HUES48 (cell line): ENCODE data around the gene CRYL1.
"Not testable (repeated sequence)": the region's sequence is repeated elsewhere in the genome, so short reads cannot be mapped to it uniquely, and the experiment has no call there.

Experiments used
- H3K27ac ChIP-seq: one replicate; pipeline ENCODE4 v1.7.0; 2013; ENCODE audit warnings: low read depth, low read length, inconsistent platforms
- H3K27me3 ChIP-seq: 2 replicates; pipeline ENCODE4 v1.6.1; 2013; ENCODE audit warnings: mild to moderate bottlenecking, low read length; ENCODE audit not compliant: control insufficient read depth, insufficient read depth
- H3K36me3 ChIP-seq: 2 replicates; pipeline ENCODE4 v1.6.1; 2013; ENCODE audit warnings: low read length; ENCODE audit not compliant: control insufficient read depth, insufficient read depth
- H3K4me1 ChIP-seq: 2 replicates; pipeline ENCODE4 v1.6.1; 2013; ENCODE audit warnings: mild to moderate bottlenecking, low read length; ENCODE audit not compliant: control insufficient read depth, insufficient read depth
- H3K4me3 ChIP-seq: 2 replicates; pipeline ENCODE4 v1.5.1; 2013; ENCODE audit warnings: mild to moderate bottlenecking, low read depth, low read length
- H3K9ac ChIP-seq: 2 replicates; pipeline ENCODE4 v1.6.1; 2013; ENCODE audit warnings: mild to moderate bottlenecking, low read depth, low read length, moderate library complexity
- H3K9me3 ChIP-seq: 2 replicates; pipeline ENCODE4 v1.6.1; 2013; ENCODE audit warnings: low read length; ENCODE audit not compliant: control insufficient read depth, insufficient read depth

Gene CRYL1

DNA sequence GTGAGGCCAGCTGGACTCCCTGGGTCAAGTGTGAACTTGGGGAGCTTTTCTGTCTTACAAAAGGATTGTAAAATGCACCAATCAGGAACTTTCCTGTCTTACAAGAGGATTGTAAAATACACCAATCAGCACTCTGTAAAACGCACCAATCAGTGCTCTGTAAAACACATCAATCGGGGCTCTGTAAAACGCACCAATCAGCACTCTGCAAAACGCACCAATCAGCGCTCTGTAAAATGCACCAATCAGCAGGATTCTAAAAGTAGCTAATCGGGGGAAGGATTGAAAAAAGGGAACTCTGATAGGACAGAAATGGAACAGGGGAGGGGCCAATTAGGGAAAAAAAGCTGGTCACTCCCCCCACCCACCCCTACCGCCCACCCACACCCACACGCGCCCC, 91.4 kb downstream of the CRYL1 start:
- H3K27me3 ChIP-seq, H3K9me3 ChIP-seq, H3K27ac ChIP-seq, H3K9ac ChIP-seq, H3K4me1 ChIP-seq, H3K36me3 ChIP-seq, H3K4me3 ChIP-seq: not testable (repeated sequence)

DNA sequence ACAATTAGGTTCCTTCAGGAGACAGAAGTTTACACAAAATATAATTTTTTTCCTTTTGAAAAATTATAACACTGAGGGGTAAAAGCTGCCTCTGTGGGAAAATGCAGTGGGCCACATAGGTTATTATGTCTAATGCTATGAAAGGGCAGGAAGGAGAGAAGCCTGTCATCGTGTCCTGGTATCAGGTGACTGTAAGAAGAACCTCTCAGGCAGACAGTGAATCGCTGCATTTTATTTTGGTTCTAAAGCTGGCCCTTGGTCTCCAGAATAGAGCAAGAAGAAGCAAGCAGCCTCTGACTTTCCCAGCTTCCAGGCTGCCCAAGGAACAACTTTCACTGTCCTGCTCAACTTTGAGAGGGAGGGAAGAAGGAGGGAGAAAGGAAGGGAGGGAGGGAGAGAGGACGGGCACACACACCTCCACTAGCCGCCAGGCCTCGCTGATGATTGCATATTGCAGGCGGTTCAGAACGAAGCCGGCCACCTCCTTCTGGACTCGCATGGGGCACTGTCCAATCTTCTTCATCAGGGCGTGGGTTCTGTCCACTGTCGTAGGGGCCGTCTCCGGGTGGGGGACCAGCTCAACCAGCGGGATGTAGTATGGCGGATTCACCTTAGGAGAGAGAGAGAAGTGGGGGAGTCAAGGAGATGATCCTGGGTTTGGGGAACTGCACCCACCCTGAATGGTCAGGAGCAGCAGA, 93.8 kb downstream of the CRYL1 start:
- Histone ChIP-seq H3K4me3 (no peak overlapping the region), H3K36me3 (no peaks in the 10 kb centered on the region), H3K9me3 (no peaks in the 10 kb centered on the region), H3K9ac (no peak overlapping the region), H3K27me3 (no peaks in the 10 kb centered on the region), H3K4me1 (no peaks in the 10 kb centered on the region), H3K27ac (no peak overlapping the region)

DNA sequence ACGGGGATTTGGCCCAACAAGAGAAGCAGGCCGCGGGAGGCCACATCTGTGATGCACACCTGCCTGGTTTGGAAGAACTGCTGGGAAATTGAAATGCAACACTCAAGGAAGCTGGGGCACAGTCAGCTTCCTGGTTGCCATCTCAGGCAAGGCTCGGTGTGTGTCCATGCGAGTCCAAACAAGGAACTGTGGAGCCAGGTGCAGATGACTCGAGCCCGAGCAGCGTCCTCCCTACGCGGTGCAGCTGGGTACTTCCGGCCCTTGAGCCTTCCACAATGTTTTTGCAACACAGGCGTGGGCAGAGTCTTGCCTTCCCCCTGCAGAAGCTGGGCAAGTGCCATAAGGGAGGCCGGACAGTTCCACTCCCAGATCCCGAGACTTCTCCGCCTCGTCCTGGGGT, 94.6 kb downstream of the CRYL1 start:
- Histone ChIP-seq H3K36me3 (no peaks in the 10 kb centered on the region), H3K4me1 (no peaks in the 10 kb centered on the region), H3K9ac (no peak overlapping the region), H3K4me3 (no peak overlapping the region), H3K27me3 (no peaks in the 10 kb centered on the region), H3K9me3 (no peaks in the 10 kb centered on the region), H3K27ac (no peak overlapping the region)

DNA sequence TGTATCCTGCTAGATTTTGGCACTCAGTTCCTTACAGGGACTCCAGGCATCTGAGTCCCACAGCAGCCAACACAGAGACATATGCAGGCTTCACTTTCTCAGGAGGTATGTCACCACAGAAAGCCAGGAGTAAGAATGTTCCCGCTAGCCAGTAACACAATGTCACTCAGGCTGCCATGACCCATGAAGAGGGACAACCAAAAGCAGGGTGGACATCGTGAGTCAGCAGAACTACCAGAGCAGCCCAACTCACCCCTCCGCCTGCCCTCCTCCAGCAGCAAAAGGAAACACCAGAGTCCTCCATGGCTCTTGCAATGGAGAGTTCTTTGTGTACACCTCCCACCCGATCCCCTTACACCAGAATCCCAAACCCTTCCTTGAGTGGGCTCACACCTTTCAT, 95.4 kb downstream of the CRYL1 start:
- Histone ChIP-seq H3K4me3 (no peak overlapping the region), H3K36me3 (no peaks in the 10 kb centered on the region), H3K9me3 (no peaks in the 10 kb centered on the region), H3K4me1 (0 out of 2 replicates have a peak, but pooled peaks cover 6% of the 10 kb centered on the region), H3K27ac (no peak overlapping the region), H3K27me3 (no peaks in the 10 kb centered on the region), H3K9ac (no peak overlapping the region)

DNA sequence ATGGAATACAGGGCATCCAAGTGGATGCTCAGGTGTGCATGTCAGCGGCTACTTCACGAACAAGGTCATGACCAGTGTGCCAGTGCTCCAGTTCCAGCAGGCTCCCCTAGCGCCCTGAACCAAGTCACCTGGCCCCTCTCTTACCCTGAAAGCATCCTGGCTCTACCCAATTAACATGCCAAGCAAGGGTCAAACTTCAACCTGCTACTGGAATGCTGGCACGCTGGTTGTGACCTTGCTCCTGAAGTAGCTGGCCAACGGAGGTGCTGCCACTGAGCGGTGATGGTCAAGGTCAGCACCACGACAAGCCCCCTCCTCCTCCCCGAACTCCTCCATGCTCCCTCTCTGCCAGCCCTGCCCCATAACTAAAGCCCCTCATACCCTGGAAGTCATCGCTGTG, 96.0 kb downstream of the CRYL1 start:
- Histone ChIP-seq H3K27ac (no peak overlapping the region), H3K9me3 (no peaks in the 10 kb centered on the region), H3K4me3 (no peak overlapping the region), H3K4me1 (0 out of 2 replicates have a peak, but pooled peaks cover 6% of the 10 kb centered on the region), H3K36me3 (no peaks in the 10 kb centered on the region), H3K9ac (no peak overlapping the region), H3K27me3 (no peaks in the 10 kb centered on the region)

DNA sequence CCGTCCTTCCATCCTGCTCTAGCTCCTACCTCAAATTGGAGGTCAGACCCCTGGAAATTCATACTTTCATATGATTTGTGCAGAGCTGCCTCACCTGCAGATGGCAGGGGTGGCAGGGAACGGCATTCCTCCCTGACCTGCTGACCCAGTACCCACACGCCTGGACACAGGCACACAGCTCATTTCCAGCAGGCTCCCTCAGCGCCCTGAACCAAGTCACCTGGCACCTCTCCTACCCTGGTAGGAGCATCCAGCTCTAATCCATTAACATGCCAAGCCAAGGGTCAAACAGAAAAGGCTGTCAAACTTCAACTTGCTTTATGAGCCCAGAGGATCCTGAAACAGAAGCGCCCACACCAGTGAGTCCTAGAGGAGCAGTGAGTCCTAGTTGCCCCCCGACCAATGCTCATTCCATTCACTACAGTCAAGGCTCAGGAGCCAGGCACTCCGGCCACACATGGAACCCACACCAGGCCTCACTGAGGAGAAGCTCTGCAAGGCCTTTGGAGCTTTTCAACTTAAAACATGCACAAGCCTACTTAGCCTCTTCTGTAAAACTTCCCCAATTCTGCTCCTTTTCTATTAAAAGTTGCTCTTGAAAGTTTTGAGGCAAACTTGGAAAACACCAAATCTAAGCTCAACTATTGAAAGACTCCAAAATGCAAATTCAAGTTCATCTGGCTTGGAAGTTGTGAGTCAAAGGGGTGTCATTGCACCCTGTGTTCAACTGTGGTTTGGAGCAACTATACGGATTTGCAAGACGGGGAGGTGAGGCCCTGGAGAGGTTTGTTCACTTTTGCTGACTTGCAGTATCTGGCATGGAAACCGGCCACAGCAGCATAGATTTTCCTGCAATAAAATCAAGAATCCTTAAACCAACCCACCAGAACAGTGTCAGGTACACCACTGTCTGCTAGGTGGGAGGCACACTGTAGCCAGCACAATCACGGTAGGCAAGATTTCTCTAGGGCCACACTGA, 96.7 kb downstream of the CRYL1 start:
- Histone ChIP-seq H3K27ac (no peak overlapping the region), H3K4me3 (no peak overlapping the region), H3K9ac (no peak overlapping the region), H3K4me1 (0 out of 2 replicates have a peak, but pooled peaks cover 6% of the 10 kb centered on the region), H3K9me3 (no peaks in the 10 kb centered on the region), H3K27me3 (no peaks in the 10 kb centered on the region), H3K36me3 (no peaks in the 10 kb centered on the region)

DNA sequence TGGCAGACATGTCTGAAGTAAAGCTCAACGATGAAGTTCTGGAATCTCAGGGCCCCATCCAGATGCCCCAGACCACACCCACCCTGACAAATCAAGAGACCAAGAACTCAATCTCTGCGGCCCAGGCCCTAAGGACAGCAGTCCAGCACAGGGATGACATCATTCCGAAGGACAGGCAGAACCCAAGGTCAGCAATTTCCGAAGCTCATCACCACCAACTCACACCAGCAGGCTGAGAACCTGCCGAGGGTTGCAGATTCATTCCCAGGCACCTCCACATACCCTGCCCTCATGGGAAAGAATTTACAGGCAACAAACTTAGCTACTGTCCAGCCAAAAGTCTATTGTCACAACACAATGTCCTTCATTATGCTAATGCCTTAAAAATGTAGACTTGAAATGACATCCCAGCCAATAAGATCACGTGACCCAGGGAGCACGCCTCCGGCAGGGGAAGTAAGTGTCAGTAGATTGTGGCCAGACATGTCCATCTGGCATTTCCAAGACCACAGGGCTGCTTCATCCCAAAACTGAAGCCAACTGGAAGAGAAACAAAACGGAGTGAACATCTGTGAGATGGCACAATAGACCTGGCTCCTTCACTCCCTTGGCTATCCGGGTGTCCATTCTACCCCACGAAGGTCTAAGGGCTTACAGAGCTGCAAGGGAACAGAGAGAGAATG, 98.8 kb downstream of the CRYL1 start:
- Histone ChIP-seq H3K27ac (no peak overlapping the region), H3K9ac (no peak overlapping the region), H3K9me3 (no peaks in the 10 kb centered on the region)

DNA sequence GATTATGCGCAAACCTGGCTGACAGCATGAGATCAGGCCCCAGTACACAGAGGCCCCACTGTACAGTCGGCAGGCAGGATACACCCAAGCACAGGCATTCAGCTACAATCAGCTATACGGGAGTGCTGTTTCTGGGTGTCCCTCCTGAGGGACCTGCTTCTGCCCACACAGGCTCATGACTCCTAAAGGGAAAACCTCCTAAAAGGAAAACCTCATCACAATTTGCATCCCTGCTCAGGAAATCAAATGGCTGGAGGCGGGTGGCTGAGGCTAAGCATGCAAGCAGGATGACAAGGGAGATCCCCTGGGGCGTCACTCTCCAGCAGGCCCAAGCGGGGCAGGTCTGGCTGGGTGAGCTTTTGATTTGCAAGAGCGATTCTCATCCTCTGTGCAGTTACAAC, 99.8 kb downstream of the CRYL1 start:
- Histone ChIP-seq H3K9ac (no peak overlapping the region), H3K4me1 (0 out of 2 replicates have a peak, but pooled peaks cover 6% of the 10 kb centered on the region), H3K4me3 (no peak overlapping the region)

More for the DNA sequence above, 98.8 kb downstream of the CRYL1 start:
- Histone ChIP-seq H3K4me3 (no peak overlapping the region), H3K27me3 (no peaks in the 10 kb centered on the region), H3K4me1 (0 out of 2 replicates have a peak, but pooled peaks cover 6% of the 10 kb centered on the region), H3K36me3 (no peaks in the 10 kb centered on the region)

DNA sequence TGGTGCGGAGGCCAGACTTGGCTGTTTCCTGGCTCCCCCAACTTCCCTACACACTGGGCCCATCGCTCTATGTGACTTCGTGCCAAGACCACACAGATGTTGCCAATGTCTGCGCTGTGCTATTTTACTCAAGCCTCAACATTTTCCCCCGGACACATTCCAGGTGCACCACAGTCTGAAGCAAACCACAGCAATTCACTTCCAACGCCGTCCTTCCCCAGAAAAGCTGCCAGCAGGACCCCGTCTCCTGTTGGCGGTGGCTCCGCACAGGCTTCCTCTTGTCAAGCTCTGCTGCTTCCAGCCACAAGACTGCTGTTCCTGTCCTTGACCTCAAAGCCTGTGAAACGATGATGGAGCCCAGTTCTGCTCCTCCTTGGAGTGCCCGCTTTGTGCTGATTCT, 100.7 kb downstream of the CRYL1 start:
- no peak overlapping the region for H3K4me3 ChIP-seq
- H3K36me3 ChIP-seq, result no peaks in the 10 kb centered on the region
- no peaks in the 10 kb centered on the region for H3K27me3 ChIP-seq
- no peak overlapping the region for H3K27ac ChIP-seq
- no peak overlapping the region for H3K9ac ChIP-seq
- no peaks in the 10 kb centered on the region for H3K9me3 ChIP-seq
- 0 out of 2 replicates have a peak, but pooled peaks cover 6% of the 10 kb centered on the region for H3K4me1 ChIP-seq

More for the DNA sequence above, 99.8 kb downstream of the CRYL1 start:
- H3K27ac ChIP-seq, result peak overlapping the region; percentile 18
- H3K36me3 ChIP-seq, result no peaks in the 10 kb centered on the region
- no peaks in the 10 kb centered on the region for H3K27me3 ChIP-seq
- H3K9me3 ChIP-seq, result no peaks in the 10 kb centered on the region

DNA sequence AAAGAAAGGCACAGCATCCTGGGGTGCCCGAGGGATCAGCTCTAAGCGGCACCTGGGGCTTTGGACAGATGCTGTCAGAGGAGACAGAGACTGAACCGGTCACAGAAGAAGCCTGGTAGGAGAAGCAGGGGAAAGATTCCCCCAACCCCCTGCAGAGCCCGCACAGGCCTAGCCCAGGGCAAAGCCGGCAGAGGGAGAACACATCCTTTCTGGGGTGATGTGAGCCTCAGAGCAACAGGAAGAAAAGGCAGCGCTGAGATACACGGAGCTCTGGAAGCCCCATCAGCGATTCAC, 101.2 kb downstream of the CRYL1 start:
- no peak overlapping the region for H3K9ac ChIP-seq
- 0 out of 2 replicates have a peak, but pooled peaks cover 6% of the 10 kb centered on the region for H3K4me1 ChIP-seq
- H3K36me3 ChIP-seq, result no peaks in the 10 kb centered on the region
- no peaks in the 10 kb centered on the region for H3K9me3 ChIP-seq
- H3K27me3 ChIP-seq, result no peaks in the 10 kb centered on the region
- no peak overlapping the region for H3K27ac ChIP-seq
- H3K4me3 ChIP-seq, result no peak overlapping the region
